Breast epithelium (tissue), 3 donors: ENCODE data around the gene GRPR.
"Not testable (repeated sequence)": the region's sequence is repeated elsewhere in the genome, so short reads cannot be mapped to it uniquely, and the experiment has no call there.

Source experiments
- POLR2AphosphoS5 ChIP-seq, 3 donors: sonication (generic); formaldehyde crosslinking; IDR thresholded peaks; one replicate each; pipeline ENCODE4 v1.6.1; 2017; ENCODE audit warnings: antibody characterized with exemption in 3 of 3
- TF ChIP-seq, protein P1 (sequence below), 3 donors: fragments of 450-650 bp; IDR thresholded peaks; one replicate each; pipeline ENCODE4 v1.5.1; 2016 to 2017; ENCODE audit warnings: antibody characterized with exemption in 3 of 3, mild to moderate bottlenecking in 3 of 3, moderate library complexity in 3 of 3

- TF ChIP-seq, protein P1, sequence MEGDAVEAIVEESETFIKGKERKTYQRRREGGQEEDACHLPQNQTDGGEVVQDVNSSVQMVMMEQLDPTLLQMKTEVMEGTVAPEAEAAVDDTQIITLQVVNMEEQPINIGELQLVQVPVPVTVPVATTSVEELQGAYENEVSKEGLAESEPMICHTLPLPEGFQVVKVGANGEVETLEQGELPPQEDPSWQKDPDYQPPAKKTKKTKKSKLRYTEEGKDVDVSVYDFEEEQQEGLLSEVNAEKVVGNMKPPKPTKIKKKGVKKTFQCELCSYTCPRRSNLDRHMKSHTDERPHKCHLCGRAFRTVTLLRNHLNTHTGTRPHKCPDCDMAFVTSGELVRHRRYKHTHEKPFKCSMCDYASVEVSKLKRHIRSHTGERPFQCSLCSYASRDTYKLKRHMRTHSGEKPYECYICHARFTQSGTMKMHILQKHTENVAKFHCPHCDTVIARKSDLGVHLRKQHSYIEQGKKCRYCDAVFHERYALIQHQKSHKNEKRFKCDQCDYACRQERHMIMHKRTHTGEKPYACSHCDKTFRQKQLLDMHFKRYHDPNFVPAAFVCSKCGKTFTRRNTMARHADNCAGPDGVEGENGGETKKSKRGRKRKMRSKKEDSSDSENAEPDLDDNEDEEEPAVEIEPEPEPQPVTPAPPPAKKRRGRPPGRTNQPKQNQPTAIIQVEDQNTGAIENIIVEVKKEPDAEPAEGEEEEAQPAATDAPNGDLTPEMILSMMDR (IDR thresholded peaks at IDR 0.05): not testable (repeated sequence)
- TF ChIP-seq POLR2AphosphoS5 (IDR thresholded peaks at IDR 0.05): not testable (repeated sequence)
Observed at GRCh38 chrX:16183843-16184242, 60.5 kb downstream of the GRPR start.
